ENCODE measurements around the gene CHD1L. TPM values are rescaled to one million over a fixed set of nuclear protein-coding genes. Genes with fewer than 3 reads are reported as not detected.

Gene CHD1L
- total and polyA plus RNA-seq, 2 of the 13 experiments (the other 11 are each of a cell fraction or from before 2014, with no cell fraction given) = 74.3 to 111 TPM

DNA sequence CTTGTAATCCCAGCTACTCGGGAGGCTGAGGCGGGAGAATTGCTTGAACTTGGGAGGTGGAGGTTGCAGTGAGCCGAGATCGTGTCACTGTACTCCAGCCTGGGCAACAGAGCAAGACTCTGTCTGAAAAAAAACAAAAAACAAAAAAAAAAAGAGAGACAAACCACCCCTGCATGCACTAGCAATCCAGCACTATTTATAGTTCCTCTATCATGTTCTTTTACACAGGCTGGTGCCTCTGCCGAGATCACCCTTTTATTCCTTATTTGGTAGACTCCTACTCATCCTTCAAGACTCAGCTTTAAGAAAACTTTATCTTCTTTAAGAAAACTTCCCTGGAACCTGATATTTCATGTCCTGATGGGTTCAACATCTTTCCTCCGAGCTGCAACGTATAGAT is 28.2 kb upstream of the CHD1L start:
- in situ Hi-C loops (cut with HindIII; ENCODE audit: extremely low pct_ligation_motif_present, low pct_unique_long_range_greater_than_20kb) = no loop called here
- FAIRE-seq (no peak), DNase-seq (ENCODE audit: low spot score) (no peak), ATAC-seq (no peak)
- no peak overlapping the region; the same call in 1 of the 2 replicates for H3K4me2 ChIP-seq (ENCODE audit: low read depth, low read length)
- no peak overlapping the region for H2AFZ ChIP-seq (ENCODE audit: low read length)
- CTCF ChIA-PET (ENCODE audit: low intra/inter-chr PET ratio, low total read pairs) = no interaction called here
- no peaks in the 10 kb centered on the region for H3K9me3 ChIP-seq (ENCODE audit: low read length)
- H3K27me3 ChIP-seq (ENCODE audit: control insufficient read depth in 1 of 2, insufficient read depth in 2 of 2, low read length in 2 of 2) = no peaks in the 10 kb centered on the region
- H3K79me2 ChIP-seq (ENCODE audit: insufficient read depth, low read length) = peaks cover 33% of the 10 kb centered on the region
- POLR2A ChIA-PET = interaction anchor here (1.5 to 7.6 kb wide), 3 partner anchors 10 to 28 kb away, joined by 4 to 101 read pairs (median 14); partner anchors contain the start of genes CHD1L and FMO5
- H3K4me3 ChIP-seq (replicated peaks in 1 of 3; ENCODE audit: insufficient read depth in 1 of 3, low read depth in 2 of 3, low read length in 3 of 3) = no peak overlapping the region
- 88% methylated on average over 7 of the region's 7 CpGs for WGBS (ENCODE audit: low lambda C conversion rate)
- H3K9ac ChIP-seq (ENCODE audit: insufficient read depth, low read depth, low read length) = no peak overlapping the region
- BruUV-seq (replicated peaks) = no TSS peak
- H3K36me3 ChIP-seq (replicated peaks in 1 of 2; ENCODE audit: control insufficient read depth in 1 of 2, insufficient read depth in 2 of 2, low read length in 2 of 2) = peaks cover 9 to 38% of the 10 kb centered on the region in 2 experiments
- H3K4me1 ChIP-seq (ENCODE audit: insufficient read depth, low read length) = peaks cover 100% of the 10 kb centered on the region
- H3K27ac ChIP-seq (ENCODE audit: extremely low read length, insufficient read depth, low read length) = peak overlapping the region; percentile 75
- TF ChIP-seq BHLHE40 (IDR thresholded peaks at IDR 0.05; ENCODE audit: low read length) = no peak
- TF ChIP-seq RBM22 (optimal IDR thresholded peaks at IDR 0.05; ENCODE audit: low read length) = peak; percentile 61
- TF ChIP-seq ZNF484 (CRISPR knock-in tag; IDR thresholded peaks at IDR 0.05; ENCODE audit: borderline replicate concordance, low read depth) = no peak
- TF ChIP-seq RXRB (CRISPR knock-in tag; IDR thresholded peaks at IDR 0.05; ENCODE audit: borderline replicate concordance) = 0 out of 2 replicates have a peak, but pooled peaks have one; percentile 17
- no peak for TF ChIP-seq ZNF256 (CRISPR knock-in tag; conservative IDR thresholded peaks at IDR 0.05)
- TF ChIP-seq, protein P1, sequence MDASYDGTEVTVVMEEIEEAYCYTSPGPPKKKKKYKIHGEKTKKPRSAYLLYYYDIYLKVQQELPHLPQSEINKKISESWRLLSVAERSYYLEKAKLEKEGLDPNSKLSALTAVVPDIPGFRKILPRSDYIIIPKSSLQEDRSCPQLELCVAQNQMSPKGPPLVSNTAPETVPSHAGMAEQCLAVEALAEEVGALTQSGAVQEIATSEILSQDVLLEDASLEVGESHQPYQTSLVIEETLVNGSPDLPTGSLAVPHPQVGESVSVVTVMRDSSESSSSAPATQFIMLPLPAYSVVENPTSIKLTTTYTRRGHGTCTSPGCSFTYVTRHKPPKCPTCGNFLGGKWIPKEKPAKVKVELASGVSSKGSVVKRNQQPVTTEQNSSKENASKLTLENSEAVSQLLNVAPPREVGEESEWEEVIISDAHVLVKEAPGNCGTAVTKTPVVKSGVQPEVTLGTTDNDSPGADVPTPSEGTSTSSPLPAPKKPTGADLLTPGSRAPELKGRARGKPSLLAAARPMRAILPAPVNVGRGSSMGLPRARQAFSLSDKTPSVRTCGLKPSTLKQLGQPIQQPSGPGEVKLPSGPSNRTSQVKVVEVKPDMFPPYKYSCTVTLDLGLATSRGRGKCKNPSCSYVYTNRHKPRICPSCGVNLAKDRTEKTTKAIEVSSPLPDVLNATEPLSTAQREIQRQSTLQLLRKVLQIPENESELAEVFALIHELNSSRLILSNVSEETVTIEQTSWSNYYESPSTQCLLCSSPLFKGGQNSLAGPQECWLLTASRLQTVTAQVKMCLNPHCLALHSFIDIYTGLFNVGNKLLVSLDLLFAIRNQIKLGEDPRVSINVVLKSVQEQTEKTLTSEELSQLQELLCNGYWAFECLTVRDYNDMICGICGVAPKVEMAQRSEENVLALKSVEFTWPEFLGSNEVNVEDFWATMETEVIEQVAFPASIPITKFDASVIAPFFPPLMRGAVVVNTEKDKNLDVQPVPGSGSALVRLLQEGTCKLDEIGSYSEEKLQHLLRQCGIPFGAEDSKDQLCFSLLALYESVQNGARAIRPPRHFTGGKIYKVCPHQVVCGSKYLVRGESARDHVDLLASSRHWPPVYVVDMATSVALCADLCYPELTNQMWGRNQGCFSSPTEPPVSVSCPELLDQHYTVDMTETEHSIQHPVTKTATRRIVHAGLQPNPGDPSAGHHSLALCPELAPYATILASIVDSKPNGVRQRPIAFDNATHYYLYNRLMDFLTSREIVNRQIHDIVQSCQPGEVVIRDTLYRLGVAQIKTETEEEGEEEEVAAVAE (CRISPR knock-in tag; IDR thresholded peaks at IDR 0.05; ENCODE audit: borderline replicate concordance) = no peak
- TF ChIP-seq SIX4 (CRISPR knock-in tag; IDR thresholded peaks at IDR 0.05) = no peak
- peak; percentile 45; the same call in 1 of the 2 replicates for TF ChIP-seq ZNF121 (CRISPR knock-in tag; IDR thresholded peaks at IDR 0.05)
- no peak for TF ChIP-seq ZNF501 (CRISPR knock-in tag; IDR thresholded peaks at IDR 0.05)
- no peak for TF ChIP-seq SNRNP70 (IDR thresholded peaks at IDR 0.05; ENCODE audit: low read depth, low read length)
- TF ChIP-seq POLR2G (IDR thresholded peaks at IDR 0.05; ENCODE audit: low read depth, low read length) = peak; percentile 5; the same call in 1 of the 2 replicates
- intact Hi-C loops (cut with micrococcal nuclease; ENCODE audit: unreplicated experiment) = loop anchor here (2.0 kb wide), 1 partner anchor 42 kb away; the partner anchor contains the start of gene PRKAB2
- H4K20me1 ChIP-seq (ENCODE audit: insufficient read depth, low read length) = no peaks in the 10 kb centered on the region
